Motor neuron (in vitro differentiated cells): ENCODE data around the gene STOX2. TPM values are rescaled to one million over a fixed set of nuclear protein-coding genes. Genes with fewer than 3 reads are reported as not detected.
A peak's percentile ranks its signal among the peaks of the same experiment; 100 is the strongest.
"Not testable (repeated sequence)": the region's sequence is repeated elsewhere in the genome, so short reads cannot be mapped to it uniquely, and the experiment has no call there.

Experiments
- ATAC-seq, 8 experiments: fragments of 200-7000 bp; cut with Tn5 transposase; replicated peaks in 6 of 8; 2 replicates each; pipeline ENCODE4 v1.8.0; 2021; ENCODE audit warnings: mild to moderate bottlenecking in 8 of 8, moderate library complexity in 8 of 8
- H3K27ac ChIP-seq, 2 donors: fragments of 250-450 bp; sonication (Bioruptor Pico); 2 replicates each; pipeline ENCODE4 v1.9.0; 2021; ENCODE audit warnings: antibody characterized with exemption in 2 of 2, mild to moderate bottlenecking in 2 of 2, moderate library complexity in 1 of 2
- H3K4me1 ChIP-seq, 2 donors: fragments of 250-450 bp; sonication (Bioruptor Pico); replicated peaks in 1 of 2; 2 replicates each; pipeline ENCODE4 v1.6.1; 2021; ENCODE audit warnings: antibody characterized with exemption in 2 of 2, mild to moderate bottlenecking in 2 of 2, moderate library complexity in 1 of 2
- H3K4me3 ChIP-seq, 5 donors: fragments of 250-450 bp; sonication (Bioruptor Pico); 2 replicates each; pipeline ENCODE4 v1.9.0; 2021; ENCODE audit warnings: antibody characterized with exemption in 5 of 5, mild to moderate bottlenecking in 5 of 5, moderate library complexity in 4 of 5
- WGBS, 10 experiments: fragments of 450-650 bp; shearing (Covaris generic); methylation state at CpG; one replicate each; pipeline ENCODE4 v1.0.0; 2022; 5-methylcytosine and 5-hydroxymethylcytosine counted together
- in situ Hi-C, 9 experiments: fragments of 400-800 bp; cut with MboI; loops; one replicate each; pipeline ENCODE4 v1.15.0; 2021; ENCODE audit warnings: low sequenced_read_pairs in 9 of 9, low pct_unique_long_range_greater_than_20kb in 2 of 9; ENCODE audit not compliant: unreplicated experiment in 9 of 9
- total RNA-seq, 8 experiments: library from RNA; unstranded; fragments of 300-600 nt; gene quantifications; 2 replicates each; pipeline versions ENCODE4 v1.2.3 to v1.2.4, GENCODE V29; 2022

STOX2 gene
- total RNA-seq, 8 experiments from 2014 or later = 0.09 to 31.4 (median 23.7) TPM

- ATAC-seq = no peak
- in situ Hi-C loops = no loop called here
- no peaks in the 10 kb centered on the region for H3K4me1 ChIP-seq
- H3K27ac ChIP-seq = no peak overlapping the region
- 6 to 100% (median 85%) methylated on average over 1 to 13 of the region's 18 CpGs for WGBS, 10 experiments
- no peak overlapping the region for H3K4me3 ChIP-seq
These were observed 123.7 kb downstream of the STOX2 start for GRCh38 chr4:184028561-184029374.

GRCh38 chr4:184030036-184030435, 124.9 kb downstream of the STOX2 start:
- no peak for ATAC-seq

GRCh38 chr4:184030764-184031163, 125.7 kb downstream of the STOX2 start:
- no peaks in the 10 kb centered on the region for H3K4me1 ChIP-seq
- H3K27ac ChIP-seq = no peak overlapping the region
- 83 to 100% (median 90%) methylated on average over 1 of the region's 1 CpG; no CpG with 5 or more reads in 6 of the 10 experiments for WGBS, 10 experiments
- no peak for ATAC-seq
- in situ Hi-C loops = no loop called here
- H3K4me3 ChIP-seq = no peak overlapping the region

More at GRCh38 chr4:184030036-184030435, 124.9 kb downstream of the STOX2 start:
- Histone ChIP-seq H3K27ac (no peak overlapping the region), H3K4me1 (no peaks in the 10 kb centered on the region), H3K4me3 (no peak overlapping the region)
- in situ Hi-C loops = no loop called here
- WGBS, 10 experiments = 39 to 100% (median 79%) methylated on average over 1 to 9 of the region's 11 CpGs

GRCh38 chr4:184032091-184032490, 127.0 kb downstream of the STOX2 start:
- in situ Hi-C loops = no loop called here
- H3K27ac ChIP-seq = no peak overlapping the region
- no peak overlapping the region for H3K4me3 ChIP-seq
- no peak for ATAC-seq
- H3K4me1 ChIP-seq = peaks cover 0 to 3% of the 10 kb centered on the region in 2 donors
- 47 to 97% (median 90%) methylated on average over 1 to 6 of the region's 6 CpGs; no CpG with 5 or more reads in 3 of the 10 experiments for WGBS, 10 experiments

GRCh38 chr4:184039963-184040383, 134.9 kb downstream of the STOX2 start:
- ATAC-seq = peak in 2 of 8 experiments; percentile 33 to 38
- H3K4me3 ChIP-seq = no peak overlapping the region
- in situ Hi-C loops = no loop called here

GRCh38 chr4:184041156-184041555, 136.0 kb downstream of the STOX2 start:
- no peak overlapping the region for H3K27ac ChIP-seq
- ATAC-seq = no peak
- no peak overlapping the region for H3K4me3 ChIP-seq
- WGBS, 10 experiments = 16 to 100% (median 84%) methylated on average over 3 to 10 of the region's 10 CpGs
- H3K4me1 ChIP-seq = peaks cover 2 to 16% of the 10 kb centered on the region in 2 donors
- in situ Hi-C loops = no loop called here

More at GRCh38 chr4:184039963-184040383, 134.9 kb downstream of the STOX2 start:
- Histone ChIP-seq H3K27ac (no peak overlapping the region), H3K4me1 (peaks cover 2 to 16% of the 10 kb centered on the region in 2 donors)
- 21 to 86% (median 59%) methylated on average over 2 to 15 of the region's 22 CpGs; no CpG with 5 or more reads in 3 of the 10 experiments for WGBS, 10 experiments

- Histone ChIP-seq H3K27ac (no peak overlapping the region), H3K4me3 (no peak overlapping the region), H3K4me1 (no peaks in the 10 kb centered on the region)
- 0 to 89% (median 46%) methylated on average over 1 of the region's 1 CpG for WGBS, 10 experiments
- no peak for ATAC-seq
- in situ Hi-C loops = no loop called here
These were observed 141.0 kb downstream of the STOX2 start for GRCh38 chr4:184046148-184046547.

- in situ Hi-C loops, H3K4me1 ChIP-seq, H3K4me3 ChIP-seq, H3K27ac ChIP-seq, ATAC-seq: not testable (repeated sequence)
- 0 to 100% (median 67%) methylated on average over 1 to 4 of the region's 4 CpGs; no CpG with 5 or more reads in 4 of the 10 experiments for WGBS, 10 experiments
These were observed 146.2 kb downstream of the STOX2 start for GRCh38 chr4:184051262-184051661.

- WGBS, 10 experiments = 8 to 95% (median 74%) methylated on average over 1 to 2 of the region's 2 CpGs; no CpG with 5 or more reads in 6 of the 10 experiments
- no peaks in the 10 kb centered on the region for H3K4me1 ChIP-seq
- ATAC-seq = no peak
These were observed 147.5 kb downstream of the STOX2 start for GRCh38 chr4:184052616-184053015.

GRCh38 chr4:184053434-184053833, 148.3 kb downstream of the STOX2 start:
- in situ Hi-C loops = no loop called here
- H3K4me1 ChIP-seq = no peaks in the 10 kb centered on the region
- H3K27ac ChIP-seq = no peak overlapping the region
- 13 to 85% (median 61%) methylated on average over 1 to 5 of the region's 5 CpGs; no CpG with 5 or more reads in 1 of the 10 experiments for WGBS, 10 experiments
- peak in 5 of 8 experiments; percentile 19 to 62 (median 36) for ATAC-seq
- H3K4me3 ChIP-seq = no peak overlapping the region

More at GRCh38 chr4:184052616-184053015, 147.5 kb downstream of the STOX2 start:
- H3K27ac ChIP-seq = no peak overlapping the region
- H3K4me3 ChIP-seq = no peak overlapping the region
- in situ Hi-C loops = no loop called here

GRCh38 chr4:184056877-184057276, 151.8 kb downstream of the STOX2 start:
- ATAC-seq = no peak
- no peaks in the 10 kb centered on the region for H3K4me1 ChIP-seq
- no peak overlapping the region for H3K4me3 ChIP-seq
- in situ Hi-C loops = no loop called here
- WGBS, 10 experiments = 22 to 80% (median 67%) methylated on average over 1 to 11 of the region's 14 CpGs; no CpG with 5 or more reads in 1 of the 10 experiments
- no peak overlapping the region for H3K27ac ChIP-seq

GRCh38 chr4:184058026-184058425, 152.9 kb downstream of the STOX2 start:
- no peak for ATAC-seq
- in situ Hi-C loops = no loop called here
- H3K4me1 ChIP-seq = no peaks in the 10 kb centered on the region
- H3K4me3 ChIP-seq = no peak overlapping the region
- no peak overlapping the region for H3K27ac ChIP-seq
- WGBS, 10 experiments = 0 to 97% (median 68%) methylated on average over 1 to 6 of the region's 6 CpGs; no CpG with 5 or more reads in 2 of the 10 experiments

GRCh38 chr4:184059099-184059498, 154.0 kb downstream of the STOX2 start:
- WGBS, 10 experiments = 0 to 100% (median 94%) methylated on average over 1 to 3 of the region's 3 CpGs; no CpG with 5 or more reads in 1 of the 10 experiments
- ATAC-seq = no peak
- Histone ChIP-seq H3K4me1 (no peaks in the 10 kb centered on the region), H3K27ac (no peak overlapping the region), H3K4me3 (no peak overlapping the region)
- in situ Hi-C loops = no loop called here
